Measurements from ENCODE around the gene CATSPERD.

CATSPERD gene

GRCh38 chr19:5679289-5680083 lies 41.0 kb upstream of the CATSPERD start:
- H3K9ac ChIP-seq (ENCODE audit: low read depth, low read length), result peak overlapping the region; percentile 94
- H3K27me3 ChIP-seq (ENCODE audit: control insufficient read depth, insufficient read depth, low read length), result no peaks in the 10 kb centered on the region
- H3K9me3 ChIP-seq (replicated peaks; ENCODE audit: low read length), result no peaks in the 10 kb centered on the region
- H3K36me3 ChIP-seq (ENCODE audit: insufficient read depth, low read length), result peaks cover 7% of the 10 kb centered on the region
- H3K4me1 ChIP-seq (ENCODE audit: control insufficient read depth, insufficient read depth, low read length), result peaks cover 20% of the 10 kb centered on the region
- peak overlapping the region; percentile 95 for H3K4me3 ChIP-seq (ENCODE audit: low read length)
- H3K4me2 ChIP-seq (ENCODE audit: low read length), result peak overlapping the region; percentile 99

GRCh38 chr19:5680084-5680436 lies 40.4 kb upstream of the CATSPERD start:
- Histone ChIP-seq H3K4me3 (ENCODE audit: low read length) (peak overlapping the region; percentile 95), H3K4me2 (ENCODE audit: low read length) (peak overlapping the region; percentile 99), H3K36me3 (ENCODE audit: insufficient read depth, low read length) (peaks cover 7% of the 10 kb centered on the region), H3K27me3 (ENCODE audit: control insufficient read depth, insufficient read depth, low read length) (no peaks in the 10 kb centered on the region), H3K4me1 (ENCODE audit: control insufficient read depth, insufficient read depth, low read length) (peaks cover 20% of the 10 kb centered on the region), H3K9me3 (replicated peaks; ENCODE audit: low read length) (no peaks in the 10 kb centered on the region), H3K9ac (ENCODE audit: low read depth, low read length) (peak overlapping the region; percentile 94)

GRCh38 chr19:5680437-5681368 lies 39.7 kb upstream of the CATSPERD start, which contains the start of the genes HSD11B1L and MICOS13:
Gene HSD11B1L (plus strand): TSS chr19:5681027. CDS start chr19:5684833, 3,806 bp downstream.
Gene MICOS13 (minus strand): TSS chr19:5680516. CDS start chr19:5680486, 30 bp downstream.
- Histone ChIP-seq H3K9ac (ENCODE audit: low read depth, low read length) (peak within 1 kb of the TSS; percentile 94), H3K4me2 (ENCODE audit: low read length) (peak within 1 kb of the TSS; percentile 99), H3K4me3 (ENCODE audit: low read length) (peak within 1 kb of the TSS; percentile 95), H3K27me3 (ENCODE audit: control insufficient read depth, insufficient read depth, low read length) (no peaks in the 10 kb centered on the region), H3K4me1 (ENCODE audit: control insufficient read depth, insufficient read depth, low read length) (peaks cover 20% of the 10 kb centered on the region), H3K9me3 (replicated peaks; ENCODE audit: low read length) (no peaks in the 10 kb centered on the region), H3K36me3 (ENCODE audit: insufficient read depth, low read length) (peaks cover 7% of the 10 kb centered on the region)

- Histone ChIP-seq H3K4me1 (ENCODE audit: control insufficient read depth, insufficient read depth, low read length) (peaks cover 18% of the 10 kb centered on the region), H3K9me3 (replicated peaks; ENCODE audit: low read length) (no peaks in the 10 kb centered on the region), H3K27me3 (ENCODE audit: control insufficient read depth, insufficient read depth, low read length) (no peaks in the 10 kb centered on the region), H3K4me2 (ENCODE audit: low read length) (peak overlapping the region; percentile 99), H3K4me3 (ENCODE audit: low read length) (peak overlapping the region; percentile 95), H3K9ac (ENCODE audit: low read depth, low read length) (peak overlapping the region; percentile 94), H3K36me3 (ENCODE audit: insufficient read depth, low read length) (peaks cover 7% of the 10 kb centered on the region)
Observed at GRCh38 chr19:5681391-5682106, 38.9 kb upstream of the CATSPERD start.

GRCh38 chr19:5682107-5682482 lies 38.3 kb upstream of the CATSPERD start:
- H3K9me3 ChIP-seq (replicated peaks; ENCODE audit: low read length), result no peaks in the 10 kb centered on the region
- H3K27me3 ChIP-seq (ENCODE audit: control insufficient read depth, insufficient read depth, low read length), result no peaks in the 10 kb centered on the region
- peaks cover 7% of the 10 kb centered on the region for H3K36me3 ChIP-seq (ENCODE audit: insufficient read depth, low read length)
- H3K4me3 ChIP-seq (ENCODE audit: low read length), result no peak overlapping the region
- no peak overlapping the region for H3K4me2 ChIP-seq (ENCODE audit: low read length)
- no peak overlapping the region for H3K9ac ChIP-seq (ENCODE audit: low read depth, low read length)
- H3K4me1 ChIP-seq (ENCODE audit: control insufficient read depth, insufficient read depth, low read length), result peaks cover 13% of the 10 kb centered on the region

GRCh38 chr19:5683177-5683886 lies 37.1 kb upstream of the CATSPERD start:
- no peak overlapping the region for H3K4me3 ChIP-seq (ENCODE audit: low read length)
- H3K4me1 ChIP-seq (ENCODE audit: control insufficient read depth, insufficient read depth, low read length), result peaks cover 17% of the 10 kb centered on the region
- H3K9me3 ChIP-seq (replicated peaks; ENCODE audit: low read length), result no peaks in the 10 kb centered on the region
- H3K27me3 ChIP-seq (ENCODE audit: control insufficient read depth, insufficient read depth, low read length), result no peaks in the 10 kb centered on the region
- H3K9ac ChIP-seq (ENCODE audit: low read depth, low read length), result no peak overlapping the region
- H3K36me3 ChIP-seq (ENCODE audit: insufficient read depth, low read length), result no peaks in the 10 kb centered on the region
- no peak overlapping the region for H3K4me2 ChIP-seq (ENCODE audit: low read length)

GRCh38 chr19:5684694-5685430 lies 35.6 kb upstream of the CATSPERD start:
- no peak overlapping the region for H3K4me3 ChIP-seq (ENCODE audit: low read length)
- no peak overlapping the region for H3K9ac ChIP-seq (ENCODE audit: low read depth, low read length)
- no peak overlapping the region for H3K4me2 ChIP-seq (ENCODE audit: low read length)
- no peaks in the 10 kb centered on the region for H3K27me3 ChIP-seq (ENCODE audit: control insufficient read depth, insufficient read depth, low read length)
- H3K4me1 ChIP-seq (ENCODE audit: control insufficient read depth, insufficient read depth, low read length), result peaks cover 8% of the 10 kb centered on the region
- no peaks in the 10 kb centered on the region for H3K36me3 ChIP-seq (ENCODE audit: insufficient read depth, low read length)
- no peaks in the 10 kb centered on the region for H3K9me3 ChIP-seq (replicated peaks; ENCODE audit: low read length)

- Histone ChIP-seq H3K36me3 (ENCODE audit: insufficient read depth, low read length) (peaks cover 10% of the 10 kb centered on the region), H3K4me3 (ENCODE audit: low read length) (peak overlapping the region; percentile 83), H3K9ac (ENCODE audit: low read depth, low read length) (no peak overlapping the region), H3K9me3 (replicated peaks; ENCODE audit: low read length) (no peaks in the 10 kb centered on the region), H3K4me2 (ENCODE audit: low read length) (peak overlapping the region; percentile 92), H3K4me1 (ENCODE audit: control insufficient read depth, insufficient read depth, low read length) (peaks cover 4% of the 10 kb centered on the region), H3K27me3 (ENCODE audit: control insufficient read depth, insufficient read depth, low read length) (no peaks in the 10 kb centered on the region)
Observed at GRCh38 chr19:5686326-5686646, 34.2 kb upstream of the CATSPERD start.

- H3K36me3 ChIP-seq (ENCODE audit: insufficient read depth, low read length), result peaks cover 15% of the 10 kb centered on the region
- peaks cover 8% of the 10 kb centered on the region for H3K4me1 ChIP-seq (ENCODE audit: control insufficient read depth, insufficient read depth, low read length)
- peak overlapping the region; percentile 65 for H3K9ac ChIP-seq (ENCODE audit: low read depth, low read length)
- no peaks in the 10 kb centered on the region for H3K27me3 ChIP-seq (ENCODE audit: control insufficient read depth, insufficient read depth, low read length)
- H3K4me3 ChIP-seq (ENCODE audit: low read length), result peak overlapping the region; percentile 83
- H3K9me3 ChIP-seq (replicated peaks; ENCODE audit: low read length), result no peaks in the 10 kb centered on the region
- H3K4me2 ChIP-seq (ENCODE audit: low read length), result peak overlapping the region; percentile 92
Observed at GRCh38 chr19:5686647-5687359, 33.6 kb upstream of the CATSPERD start.
